CD4-positive, alpha-beta T cell (primary cell): ENCODE results near the gene UNC5CL. TPM values are rescaled to one million over a fixed set of nuclear protein-coding genes. Genes with fewer than 3 reads are reported as not detected.

Source experiments
- ATAC-seq: fragments of 200-7000 bp; cut with Tn5 transposase; one replicate; pipeline ENCODE4 v1.10.0; 2022; ENCODE audit warnings: mild to moderate bottlenecking; ENCODE audit not compliant: poor library complexity
- CTCF ChIA-PET: fragments of 350-600 bp; sonication (Branson Sonifier 250); formaldehyde crosslinking; loops from one replicate; lab custom pipeline; 2021; ENCODE audit warnings: antibody characterized with exemption, inconsistent platforms; lab: Charles Lee
- POLR2A ChIA-PET: fragments of 350-600 bp; sonication (Branson Sonifier 250); formaldehyde crosslinking; loops from one replicate; lab custom pipeline; 2021; ENCODE audit warnings: antibody characterized with exemption, inconsistent platforms; lab: Charles Lee
- DNase-seq, 14 experiments: peaks; one replicate each; pipeline ENCODE4 v3.0.0-alpha.2; 2013 to 2020; ENCODE audit warnings: mixed read lengths in 2 of 14
- H3K27ac ChIP-seq, 2 donors: one replicate each; pipeline versions ENCODE4 v1.5.1 to v1.7.0; 2013; ENCODE audit warnings: low read length in 2 of 2, low read depth in 1 of 2, mild to moderate bottlenecking in 1 of 2
- H3K27me3 ChIP-seq, 2 experiments: 1 replicate in 1 of 2; 2 replicates in 1 of 2; pipeline versions ENCODE4 v1.6.1 to v1.7.0; 2013; ENCODE audit warnings: low read length in 2 of 2, control low read depth in 1 of 2, mild to moderate bottlenecking in 1 of 2, moderate library complexity in 1 of 2; ENCODE audit not compliant: insufficient read depth in 2 of 2, control insufficient read depth in 1 of 2
- H3K36me3 ChIP-seq: one replicate; pipeline ENCODE4 v1.6.1; 2013; ENCODE audit warnings: low read length, control low read depth; ENCODE audit not compliant: insufficient read depth
- H3K4me1 ChIP-seq: one replicate; pipeline ENCODE4 v1.6.1; 2013; ENCODE audit warnings: low read length, control low read depth; ENCODE audit not compliant: insufficient read depth
- H3K4me3 ChIP-seq: one replicate; pipeline ENCODE4 v1.5.1; 2013; ENCODE audit warnings: mild to moderate bottlenecking, low read length, moderate library complexity
- H3K9me3 ChIP-seq, 2 experiments: 1 replicate in 1 of 2; 2 replicates in 1 of 2; pipeline versions ENCODE4 v1.6.1 to v1.7.0; 2013; ENCODE audit warnings: low read length in 2 of 2, mild to moderate bottlenecking in 2 of 2, control low read depth in 1 of 2, moderate library complexity in 1 of 2; ENCODE audit not compliant: control insufficient read depth in 1 of 2, insufficient read depth in 1 of 2
- H3K27ac Mint-ChIP-seq: one replicate; pipeline ENCODE4 v1.8.0; 2020; ENCODE audit warnings: mixed read lengths
- H3K27me3 Mint-ChIP-seq: one replicate; pipeline ENCODE4 v1.8.0; 2021; ENCODE audit warnings: mixed read lengths
- H3K36me3 Mint-ChIP-seq: one replicate; pipeline ENCODE4 v1.8.0; 2021; ENCODE audit warnings: low read depth, mixed read lengths
- H3K4me1 Mint-ChIP-seq: one replicate; pipeline ENCODE4 v1.8.0; 2021; ENCODE audit warnings: low read depth, mixed read lengths
- H3K4me3 Mint-ChIP-seq: one replicate; pipeline ENCODE4 v1.8.0; 2020; ENCODE audit warnings: mild to moderate bottlenecking, mixed read lengths
- H3K9me3 Mint-ChIP-seq: one replicate; pipeline ENCODE4 v1.8.0; 2020; ENCODE audit warnings: mixed read lengths
- intact Hi-C, 2 experiments: fragments of 100-400 bp; cut with DNase I in 1 of 2; cut with micrococcal nuclease in 1 of 2; formaldehyde crosslinking; loops; one replicate each; pipeline versions ENCODE4 v1.15.1 to v1.9.0; 2023 to 2025; cut with DNase I, micrococcal nuclease
- total RNA-seq, 174 experiments: library from RNA in 2 of 174; stranded (reverse) in 2 of 174; gene quantifications; one replicate each; pipeline ENCODE4 v1.2.3 and lab custom pipeline; 2021 to 2026
- TF ChIP-seq, protein P1 (sequence below): fragments of 200-600 bp; IDR thresholded peaks from one replicate; pipeline ENCODE4 v1.8.0; 2022; ENCODE audit warnings: antibody characterized with exemption, mild to moderate bottlenecking

UNC5CL gene
- total RNA-seq, 2 experiments from 2014 or later, result 2.5 to 2.9 TPM

DNA sequence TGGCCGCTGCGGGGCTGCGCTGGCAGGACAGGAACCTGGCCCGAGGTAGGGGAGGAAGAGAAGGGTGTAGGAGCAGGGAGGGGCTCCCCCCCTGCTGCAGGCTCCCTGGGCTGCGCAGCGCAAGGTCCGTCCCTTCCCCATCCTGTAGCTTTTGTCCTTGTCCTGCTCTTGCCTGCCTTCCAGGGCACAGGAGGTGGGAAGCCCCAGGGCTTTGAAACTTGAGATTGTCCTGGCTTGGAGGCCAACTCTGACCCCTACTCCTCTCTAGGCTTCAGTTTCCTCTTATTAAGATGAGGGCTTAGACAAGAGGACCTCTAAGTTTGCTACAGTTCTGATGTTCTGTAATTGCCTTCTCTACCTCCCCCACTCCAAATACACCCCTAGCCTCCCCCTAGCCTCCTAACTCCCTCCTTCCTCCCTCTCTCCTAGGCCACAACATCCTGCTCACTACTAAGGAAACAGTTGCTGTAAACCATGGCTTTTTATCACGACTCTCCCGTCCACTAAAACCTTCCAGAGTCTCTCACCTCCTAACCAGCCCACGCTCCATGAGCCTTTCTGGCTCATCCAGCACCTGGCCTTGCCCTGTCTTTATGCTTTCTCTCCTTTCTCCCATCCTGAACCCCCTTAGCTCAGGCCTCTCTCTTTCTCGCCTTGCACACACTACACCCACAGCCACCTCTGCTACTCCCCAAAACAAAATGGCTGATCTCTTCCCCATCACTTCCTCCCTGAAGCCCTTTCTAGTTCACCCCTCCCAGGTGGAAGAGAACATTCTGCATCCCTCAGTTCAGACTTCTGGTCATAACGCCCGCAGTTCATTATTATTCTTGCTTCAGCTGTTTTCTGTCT is 10.2 kb downstream of the UNC5CL start:
- H3K4me3 ChIP-seq, result peak overlapping the region; percentile 78
- intact Hi-C loops, result loop anchor here in 1 of 2 experiments (1.0 to 5.0 kb wide), 4 partner anchors 22 to 1681 kb away; no protein-coding TSS in a partner anchor
- peak in 1 of 14 experiments; percentile 17 for DNase-seq

DNA sequence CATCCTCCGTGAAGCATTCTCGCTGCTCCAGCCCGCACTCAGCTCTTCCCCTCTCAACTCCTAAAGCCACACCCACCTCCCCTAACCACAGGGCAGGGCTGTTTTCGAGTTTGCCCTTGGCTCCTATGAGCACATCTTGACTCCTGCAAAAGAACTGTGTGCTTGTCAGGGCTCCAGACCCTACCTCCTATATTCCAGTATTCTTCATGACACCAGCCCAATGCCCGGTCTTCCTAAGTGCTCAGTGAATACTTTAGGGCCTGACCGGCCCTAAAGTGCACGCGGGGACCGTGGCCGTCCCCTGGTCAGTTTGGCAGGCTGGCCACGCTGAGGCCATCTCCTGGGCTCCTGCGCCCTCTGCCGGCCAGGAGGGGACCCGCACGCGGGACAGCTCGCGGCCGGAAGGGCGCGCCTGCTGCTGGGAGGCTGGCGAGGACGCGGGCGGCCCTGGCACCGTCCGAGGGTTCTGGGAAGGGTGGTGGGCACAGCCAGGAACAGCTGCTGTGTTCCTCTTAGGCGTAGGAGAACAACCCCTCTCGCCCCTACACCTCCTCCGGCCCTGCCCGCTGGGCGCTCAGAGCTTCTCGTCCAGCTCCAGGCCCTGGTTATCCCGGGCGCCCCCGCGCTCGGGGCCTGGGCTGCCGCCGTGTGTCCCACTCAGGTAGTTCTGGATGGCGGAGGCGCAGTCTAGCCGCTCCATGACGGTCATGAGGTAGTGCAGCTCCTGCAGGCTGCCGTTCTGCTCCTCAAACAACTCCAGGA is 11.0 kb downstream of the UNC5CL start:
- peak; percentile 49 to 85 (median 66) for DNase-seq
- H3K36me3 ChIP-seq, result no peaks in the 10 kb centered on the region

More for the DNA sequence above, 10.2 kb downstream of the UNC5CL start:
- H3K36me3 ChIP-seq, result no peaks in the 10 kb centered on the region
- Mint-ChIP-seq H3K36me3 (no peaks in the 10 kb centered on the region), H3K4me3 (peak overlapping the region; percentile 88), H3K27me3 (no peaks in the 10 kb centered on the region), H3K27ac (peak overlapping the region; percentile 75), H3K4me1 (peaks cover 33% of the 10 kb centered on the region), H3K9me3 (no peaks in the 10 kb centered on the region)
- TF ChIP-seq, protein P1, sequence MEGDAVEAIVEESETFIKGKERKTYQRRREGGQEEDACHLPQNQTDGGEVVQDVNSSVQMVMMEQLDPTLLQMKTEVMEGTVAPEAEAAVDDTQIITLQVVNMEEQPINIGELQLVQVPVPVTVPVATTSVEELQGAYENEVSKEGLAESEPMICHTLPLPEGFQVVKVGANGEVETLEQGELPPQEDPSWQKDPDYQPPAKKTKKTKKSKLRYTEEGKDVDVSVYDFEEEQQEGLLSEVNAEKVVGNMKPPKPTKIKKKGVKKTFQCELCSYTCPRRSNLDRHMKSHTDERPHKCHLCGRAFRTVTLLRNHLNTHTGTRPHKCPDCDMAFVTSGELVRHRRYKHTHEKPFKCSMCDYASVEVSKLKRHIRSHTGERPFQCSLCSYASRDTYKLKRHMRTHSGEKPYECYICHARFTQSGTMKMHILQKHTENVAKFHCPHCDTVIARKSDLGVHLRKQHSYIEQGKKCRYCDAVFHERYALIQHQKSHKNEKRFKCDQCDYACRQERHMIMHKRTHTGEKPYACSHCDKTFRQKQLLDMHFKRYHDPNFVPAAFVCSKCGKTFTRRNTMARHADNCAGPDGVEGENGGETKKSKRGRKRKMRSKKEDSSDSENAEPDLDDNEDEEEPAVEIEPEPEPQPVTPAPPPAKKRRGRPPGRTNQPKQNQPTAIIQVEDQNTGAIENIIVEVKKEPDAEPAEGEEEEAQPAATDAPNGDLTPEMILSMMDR, result no peak
- ATAC-seq, result no peak
- ChIA-PET POLR2A (interaction anchor here (1.0 to 2.5 kb wide), 7 partner anchors 8 to 172 kb away, joined by 3 to 25 read pairs (median 6); partner anchors contain the start of genes APOBEC2, NFYA, OARD1 and TREML2), CTCF (interaction anchor here (0.5 to 2.0 kb wide), 17 partner anchors 8 to 1667 kb away, joined by 3 to 9 read pairs (median 4); partner anchors contain the start of genes NFYA, OARD1 and UNC5CL)
- H3K4me1 ChIP-seq, result peaks cover 23% of the 10 kb centered on the region
- peak overlapping the region in 1 of 2 donors; percentile 55 for H3K27ac ChIP-seq
- H3K27me3 ChIP-seq, result no peaks in the 10 kb centered on the region
- H3K9me3 ChIP-seq, result no peaks in the 10 kb centered on the region

More for the DNA sequence above, 11.0 kb downstream of the UNC5CL start:
- Histone ChIP-seq H3K27ac (peak overlapping the region in 1 of 2 donors; percentile 59), H3K4me3 (peak overlapping the region; percentile 78), H3K4me1 (peaks cover 23% of the 10 kb centered on the region), H3K27me3 (no peaks in the 10 kb centered on the region), H3K9me3 (no peaks in the 10 kb centered on the region)
- no peaks in the 10 kb centered on the region for H3K9me3 Mint-ChIP-seq
- peak overlapping the region; percentile 75 for H3K27ac Mint-ChIP-seq
- H3K4me1 Mint-ChIP-seq, result peaks cover 33% of the 10 kb centered on the region
- TF ChIP-seq, protein P1, result peak; percentile 100
- ChIA-PET CTCF (interaction anchor here (0.6 to 2.0 kb wide), 17 partner anchors 9 to 1666 kb away, joined by 3 to 9 read pairs (median 4); partner anchors contain the start of genes NFYA, OARD1 and UNC5CL), POLR2A (interaction anchor here (0.9 to 2.5 kb wide), 7 partner anchors 8 to 279 kb away, joined by 3 to 25 read pairs (median 6); partner anchors contain the start of genes APOBEC2, NFYA, OARD1 and TREML2)
- peak overlapping the region; percentile 88 for H3K4me3 Mint-ChIP-seq
- intact Hi-C loops, result loop anchor here (1.0 to 5.0 kb wide), 4 partner anchors 22 to 1681 kb away; no protein-coding TSS in a partner anchor
- ATAC-seq, result peak; percentile 86
- no peaks in the 10 kb centered on the region for H3K27me3 Mint-ChIP-seq
- no peaks in the 10 kb centered on the region for H3K36me3 Mint-ChIP-seq
